ENCODE data around the gene MAP3K14. TPM values are rescaled to one million over a fixed set of nuclear protein-coding genes. Genes with fewer than 3 reads are reported as not detected.

The MAP3K14 gene
- polyA plus RNA-seq, 1 of the 3 experiments (the other 2 are of a cell fraction): 11.9 TPM

DNA sequence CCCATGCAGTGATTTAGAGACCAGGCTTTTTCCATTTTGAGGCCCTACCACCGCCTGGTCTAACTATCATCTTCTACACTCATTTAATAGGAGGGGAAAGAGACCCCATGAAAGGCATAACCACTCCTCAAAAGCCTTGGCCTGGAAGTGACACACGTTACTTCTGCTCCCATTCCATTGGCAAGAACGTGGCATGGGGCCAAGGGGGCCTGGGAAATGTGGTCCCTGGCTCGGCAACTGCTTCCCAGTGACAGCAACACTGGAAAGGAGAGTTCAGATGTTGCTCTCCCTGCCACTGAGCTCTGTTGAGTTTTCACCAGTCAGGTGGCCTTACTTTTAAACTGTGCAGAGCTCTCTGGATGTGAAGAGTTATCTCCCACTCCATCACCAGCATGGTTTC is 45.2 kb upstream of the MAP3K14 start (continued):
- TF ChIP-seq RAD21 (IDR thresholded peaks at IDR 0.05; ENCODE audit: low read length): no peak
- TF ChIP-seq, protein P1, sequence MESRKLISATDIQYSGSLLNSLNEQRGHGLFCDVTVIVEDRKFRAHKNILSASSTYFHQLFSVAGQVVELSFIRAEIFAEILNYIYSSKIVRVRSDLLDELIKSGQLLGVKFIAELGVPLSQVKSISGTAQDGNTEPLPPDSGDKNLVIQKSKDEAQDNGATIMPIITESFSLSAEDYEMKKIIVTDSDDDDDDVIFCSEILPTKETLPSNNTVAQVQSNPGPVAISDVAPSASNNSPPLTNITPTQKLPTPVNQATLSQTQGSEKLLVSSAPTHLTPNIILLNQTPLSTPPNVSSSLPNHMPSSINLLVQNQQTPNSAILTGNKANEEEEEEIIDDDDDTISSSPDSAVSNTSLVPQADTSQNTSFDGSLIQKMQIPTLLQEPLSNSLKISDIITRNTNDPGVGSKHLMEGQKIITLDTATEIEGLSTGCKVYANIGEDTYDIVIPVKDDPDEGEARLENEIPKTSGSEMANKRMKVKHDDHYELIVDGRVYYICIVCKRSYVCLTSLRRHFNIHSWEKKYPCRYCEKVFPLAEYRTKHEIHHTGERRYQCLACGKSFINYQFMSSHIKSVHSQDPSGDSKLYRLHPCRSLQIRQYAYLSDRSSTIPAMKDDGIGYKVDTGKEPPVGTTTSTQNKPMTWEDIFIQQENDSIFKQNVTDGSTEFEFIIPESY (IDR thresholded peaks at IDR 0.05; ENCODE audit: borderline replicate concordance, low read depth): no peak
- no peak for TF ChIP-seq SMC3 (IDR thresholded peaks at IDR 0.05; ENCODE audit: low read depth, low read length)
- no peak for TF ChIP-seq RFX5 (IDR thresholded peaks at IDR 0.05; ENCODE audit: low read length)
- TF ChIP-seq FOSL2 (IDR thresholded peaks at IDR 0.05; ENCODE audit: borderline replicate concordance, low read depth): no peak
- no peak for TF ChIP-seq FOXJ3 (CRISPR knock-in tag; IDR thresholded peaks at IDR 0.05)
- TF ChIP-seq CHD2 (IDR thresholded peaks at IDR 0.05; ENCODE audit: low read length, partially characterized antibody): no peak
- TF ChIP-seq, protein P2, sequence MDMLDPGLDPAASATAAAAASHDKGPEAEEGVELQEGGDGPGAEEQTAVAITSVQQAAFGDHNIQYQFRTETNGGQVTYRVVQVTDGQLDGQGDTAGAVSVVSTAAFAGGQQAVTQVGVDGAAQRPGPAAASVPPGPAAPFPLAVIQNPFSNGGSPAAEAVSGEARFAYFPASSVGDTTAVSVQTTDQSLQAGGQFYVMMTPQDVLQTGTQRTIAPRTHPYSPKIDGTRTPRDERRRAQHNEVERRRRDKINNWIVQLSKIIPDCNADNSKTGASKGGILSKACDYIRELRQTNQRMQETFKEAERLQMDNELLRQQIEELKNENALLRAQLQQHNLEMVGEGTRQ (IDR thresholded peaks at IDR 0.05; ENCODE audit: borderline replicate concordance, low read depth, low read length): no peak
- TF ChIP-seq POLR2AphosphoS5 (IDR thresholded peaks at IDR 0.05; ENCODE audit: low read depth, low read length): no peak
- TF ChIP-seq GATA2 (CRISPR knock-in tag; IDR thresholded peaks at IDR 0.05): no peak

DNA sequence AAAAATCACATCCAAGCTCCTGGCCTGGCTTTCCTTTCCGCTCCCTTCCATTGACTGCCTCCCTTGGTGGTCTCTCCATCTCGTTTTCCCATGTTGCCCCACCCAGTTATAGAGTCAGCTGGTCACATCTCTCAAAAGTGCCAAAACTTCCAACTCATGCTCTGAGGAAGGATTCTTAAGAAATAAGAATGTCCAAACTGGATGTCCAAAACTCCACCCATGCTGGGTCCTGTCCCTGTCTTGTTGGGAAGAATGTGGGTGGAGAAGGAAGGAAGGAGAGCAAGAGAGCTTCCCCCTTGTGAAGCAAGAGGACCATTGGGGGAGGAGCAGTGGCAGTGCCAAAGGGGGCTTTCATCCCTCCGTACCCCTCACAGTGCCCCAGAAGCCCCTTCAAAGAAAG is 44.6 kb upstream of the MAP3K14 start:
- Histone ChIP-seq H3K9ac (no peak overlapping the region), H3K4me2 (no peak overlapping the region), H3K4me3 (ENCODE audit: low read depth in 2 of 2, low read length in 1 of 2) (no peak overlapping the region), H3K36me3 (replicated peaks in 1 of 2; ENCODE audit: control insufficient read depth in 1 of 2, insufficient read depth in 2 of 2, low read length in 1 of 2) (no peaks in the 10 kb centered on the region), H3K4me1 (ENCODE audit: control insufficient read depth in 1 of 2, insufficient read depth in 2 of 2, low read depth in 1 of 2, low read length in 1 of 2) (no peaks in the 10 kb centered on the region), H2AFZ (ENCODE audit: low read depth) (no peak overlapping the region), H3K27ac (ENCODE audit: low read depth in 2 of 2, low read length in 1 of 2) (no peak overlapping the region), H4K20me1 (ENCODE audit: insufficient read depth) (no peaks in the 10 kb centered on the region), H3F3A (replicated peaks; ENCODE audit: insufficient read depth) (no peaks in the 10 kb centered on the region), H3K9me2 (no peaks in the 10 kb centered on the region), H3K9me3 (no peaks in the 10 kb centered on the region), H3K79me2 (ENCODE audit: insufficient read depth) (no peaks in the 10 kb centered on the region), H3K27me3 (ENCODE audit: insufficient read depth) (no peaks in the 10 kb centered on the region)
- no peak for DNase-seq
- ChIA-PET POLR2A (no interaction called here), CTCF (interaction anchor here (1.0 to 1.5 kb wide), 3 partner anchors 8 to 143 kb away, joined by 3 to 4 read pairs (median 3); no protein-coding TSS in a partner anchor)
- WGBS (ENCODE audit: low lambda C conversion rate): 66% methylated on average over 3 of the region's 3 CpGs
- TF ChIP-seq NRF1 (IDR thresholded peaks at IDR 0.05; ENCODE audit: low read depth, low read length) (no peak), EP300 (IDR thresholded peaks at IDR 0.05; ENCODE audit: borderline replicate concordance in 1 of 2, low read depth in 1 of 2, low read length in 1 of 2) (no peak), RFX5 (IDR thresholded peaks at IDR 0.05; ENCODE audit: low read length) (no peak), MXI1 (IDR thresholded peaks at IDR 0.05; ENCODE audit: low read depth, low read length) (no peak), JUND (IDR thresholded peaks at IDR 0.05) (no peak), EZH2phosphoT487 (IDR thresholded peaks at IDR 0.05; ENCODE audit: borderline replicate concordance, low read depth) (no peak), TCF12 (IDR thresholded peaks at IDR 0.05) (no peak), RAD21 (IDR thresholded peaks at IDR 0.05; ENCODE audit: low read length) (no peak), NFIC (IDR thresholded peaks at IDR 0.05; ENCODE audit: borderline replicate concordance) (no peak), CHD2 (IDR thresholded peaks at IDR 0.05; ENCODE audit: low read length, partially characterized antibody) (no peak), TAF1 (IDR thresholded peaks at IDR 0.05; ENCODE audit: borderline replicate concordance, low read depth, low read length) (no peak), MEF2A (IDR thresholded peaks at IDR 0.05; ENCODE audit: borderline replicate concordance, low read depth) (no peak), ELF1 (IDR thresholded peaks at IDR 0.05) (no peak), POLR2AphosphoS5 (IDR thresholded peaks at IDR 0.05; ENCODE audit: low read depth, low read length) (no peak)
- TF ChIP-seq, protein P3, sequence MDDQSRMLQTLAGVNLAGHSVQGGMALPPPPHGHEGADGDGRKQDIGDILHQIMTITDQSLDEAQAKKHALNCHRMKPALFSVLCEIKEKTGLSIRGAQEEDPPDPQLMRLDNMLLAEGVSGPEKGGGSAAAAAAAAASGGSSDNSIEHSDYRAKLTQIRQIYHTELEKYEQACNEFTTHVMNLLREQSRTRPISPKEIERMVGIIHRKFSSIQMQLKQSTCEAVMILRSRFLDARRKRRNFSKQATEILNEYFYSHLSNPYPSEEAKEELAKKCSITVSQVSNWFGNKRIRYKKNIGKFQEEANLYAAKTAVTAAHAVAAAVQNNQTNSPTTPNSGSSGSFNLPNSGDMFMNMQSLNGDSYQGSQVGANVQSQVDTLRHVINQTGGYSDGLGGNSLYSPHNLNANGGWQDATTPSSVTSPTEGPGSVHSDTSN (IDR thresholded peaks at IDR 0.05): no peak
- TF ChIP-seq, protein P2 (IDR thresholded peaks at IDR 0.05; ENCODE audit: borderline replicate concordance, low read depth, low read length): no peak
- TF ChIP-seq, protein P4, sequence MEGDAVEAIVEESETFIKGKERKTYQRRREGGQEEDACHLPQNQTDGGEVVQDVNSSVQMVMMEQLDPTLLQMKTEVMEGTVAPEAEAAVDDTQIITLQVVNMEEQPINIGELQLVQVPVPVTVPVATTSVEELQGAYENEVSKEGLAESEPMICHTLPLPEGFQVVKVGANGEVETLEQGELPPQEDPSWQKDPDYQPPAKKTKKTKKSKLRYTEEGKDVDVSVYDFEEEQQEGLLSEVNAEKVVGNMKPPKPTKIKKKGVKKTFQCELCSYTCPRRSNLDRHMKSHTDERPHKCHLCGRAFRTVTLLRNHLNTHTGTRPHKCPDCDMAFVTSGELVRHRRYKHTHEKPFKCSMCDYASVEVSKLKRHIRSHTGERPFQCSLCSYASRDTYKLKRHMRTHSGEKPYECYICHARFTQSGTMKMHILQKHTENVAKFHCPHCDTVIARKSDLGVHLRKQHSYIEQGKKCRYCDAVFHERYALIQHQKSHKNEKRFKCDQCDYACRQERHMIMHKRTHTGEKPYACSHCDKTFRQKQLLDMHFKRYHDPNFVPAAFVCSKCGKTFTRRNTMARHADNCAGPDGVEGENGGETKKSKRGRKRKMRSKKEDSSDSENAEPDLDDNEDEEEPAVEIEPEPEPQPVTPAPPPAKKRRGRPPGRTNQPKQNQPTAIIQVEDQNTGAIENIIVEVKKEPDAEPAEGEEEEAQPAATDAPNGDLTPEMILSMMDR (IDR thresholded peaks at IDR 0.05): no peak

Measured in SK-N-SH (cell line).